GM12875 (cell line): ENCODE data around the gene PSMD1.
"Not testable (repeated sequence)": the region's sequence is repeated elsewhere in the genome, so short reads cannot be mapped to it uniquely, and the experiment has no call there.

Source experiments
- H3K4me3 ChIP-seq: one replicate; pipeline ENCODE4 v1.5.1; 2011; ENCODE audit warnings: low read depth, low read length, control low read depth
- CTCF ChIP-seq: IDR thresholded peaks from 2 replicates; pipeline ENCODE4 v1.5.1; 2011; ENCODE audit warnings: low read depth, mild to moderate bottlenecking, control low read depth, inconsistent platforms, low read length, moderate library complexity, borderline replicate concordance; ENCODE audit not compliant: insufficient read depth

PSMD1 gene

DNA sequence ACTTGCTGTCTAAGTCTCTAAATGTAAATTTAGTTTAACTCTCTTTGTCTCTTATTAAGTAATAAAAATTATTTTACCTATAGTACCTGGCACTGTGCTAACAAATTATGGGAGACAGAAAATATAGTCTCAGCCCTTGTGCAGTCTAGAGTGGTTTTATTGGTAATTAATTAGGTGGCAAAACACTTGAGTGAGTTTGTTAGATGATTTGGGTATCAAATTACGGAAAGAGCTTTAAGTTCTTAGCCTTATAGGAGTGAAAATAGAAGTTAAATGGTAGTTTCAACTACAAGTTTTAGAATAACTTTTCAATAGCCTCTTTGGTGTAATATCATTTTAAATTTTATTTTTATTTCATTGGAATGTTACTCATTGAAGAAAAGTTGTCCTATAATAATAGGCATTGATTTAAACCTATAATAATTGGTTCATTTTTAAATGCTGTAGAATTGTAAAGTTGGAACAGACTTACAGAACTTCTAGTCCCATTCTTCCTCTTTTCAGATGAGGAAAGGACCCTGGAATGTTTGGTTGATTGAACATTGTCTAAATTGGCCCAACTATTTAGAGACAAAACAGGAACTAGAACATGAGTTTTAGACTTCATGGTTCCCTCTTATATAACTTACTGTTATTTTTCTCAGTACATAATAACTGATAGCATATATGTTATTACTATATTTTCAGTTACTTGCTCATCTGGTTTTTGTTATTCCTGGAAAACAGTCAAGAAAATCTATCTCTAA lies 78.4 kb downstream of the PSMD1 start:
- H3K4me3 ChIP-seq: no peak overlapping the region
- TF ChIP-seq CTCF: no peak

- no peak for TF ChIP-seq CTCF
Observed at GRCh38 chr2:231138699-231139098, 82.0 kb downstream of the PSMD1 start.

GRCh38 chr2:231139796-231140195 lies 83.1 kb downstream of the PSMD1 start:
- H3K4me3 ChIP-seq: no peak overlapping the region
- no peak for TF ChIP-seq CTCF

More at GRCh38 chr2:231138699-231139098, 82.0 kb downstream of the PSMD1 start:
- no peak overlapping the region for H3K4me3 ChIP-seq

DNA sequence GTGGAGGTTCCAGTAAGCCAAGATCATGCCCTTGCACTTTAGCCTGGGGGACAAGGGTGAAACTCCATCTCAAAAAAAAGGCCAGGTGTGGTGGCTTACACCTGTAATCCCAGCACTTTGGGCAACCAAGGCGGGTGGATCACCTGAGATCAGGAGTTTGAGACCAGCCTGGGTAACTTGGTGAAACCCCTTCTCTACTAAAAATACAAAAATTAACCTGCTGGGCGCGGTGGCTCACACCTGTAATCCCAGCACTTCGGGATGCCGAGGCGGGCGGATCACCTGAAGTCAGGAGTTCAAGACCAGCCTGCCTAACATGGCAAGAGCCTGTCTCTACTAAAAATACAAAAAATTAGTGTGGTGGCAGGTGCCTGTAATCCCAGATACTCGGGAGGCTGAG lies 84.1 kb downstream of the PSMD1 start:
- not testable (repeated sequence) for H3K4me3 ChIP-seq

DNA sequence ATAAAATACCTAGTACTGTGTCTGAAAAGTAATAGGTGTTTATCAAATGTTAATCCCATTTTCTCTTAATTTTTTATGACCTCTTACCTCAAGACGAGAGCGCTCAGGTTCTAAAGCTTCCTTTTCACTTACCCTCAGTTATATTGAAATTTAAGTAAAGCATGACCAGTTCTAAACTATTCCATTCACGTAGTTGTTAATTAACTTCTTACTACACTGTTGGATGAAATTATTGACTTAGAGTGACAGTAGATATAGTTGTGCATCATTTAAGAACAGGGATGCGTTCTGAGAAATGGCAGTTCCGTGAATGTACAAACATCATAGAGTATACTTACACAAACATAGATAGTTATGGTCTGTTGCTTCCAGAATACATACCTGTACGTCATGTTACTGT lies 88.2 kb downstream of the PSMD1 start:
- no peak overlapping the region for H3K4me3 ChIP-seq
- TF ChIP-seq CTCF: no peak

DNA sequence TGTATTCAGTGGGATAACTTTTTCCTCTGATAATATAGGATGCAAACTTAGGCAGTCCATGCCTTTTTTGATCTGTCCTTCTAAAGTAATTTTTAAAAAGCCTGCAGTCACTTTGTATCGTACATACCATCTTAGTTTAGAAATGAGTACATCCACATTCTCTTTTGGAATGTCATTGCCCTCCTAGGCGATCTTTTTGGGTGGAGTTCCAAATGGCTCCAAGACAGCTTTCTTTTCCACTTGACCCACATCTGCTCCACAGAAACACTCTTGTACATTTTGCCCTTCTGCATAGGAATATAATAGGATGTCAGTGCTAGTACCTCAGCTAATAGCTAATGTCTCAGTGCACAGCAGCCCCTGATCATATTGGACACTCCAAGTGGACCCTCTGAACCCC lies 90.0 kb downstream of the PSMD1 start:
- TF ChIP-seq CTCF: no peak
- H3K4me3 ChIP-seq: no peak overlapping the region

DNA sequence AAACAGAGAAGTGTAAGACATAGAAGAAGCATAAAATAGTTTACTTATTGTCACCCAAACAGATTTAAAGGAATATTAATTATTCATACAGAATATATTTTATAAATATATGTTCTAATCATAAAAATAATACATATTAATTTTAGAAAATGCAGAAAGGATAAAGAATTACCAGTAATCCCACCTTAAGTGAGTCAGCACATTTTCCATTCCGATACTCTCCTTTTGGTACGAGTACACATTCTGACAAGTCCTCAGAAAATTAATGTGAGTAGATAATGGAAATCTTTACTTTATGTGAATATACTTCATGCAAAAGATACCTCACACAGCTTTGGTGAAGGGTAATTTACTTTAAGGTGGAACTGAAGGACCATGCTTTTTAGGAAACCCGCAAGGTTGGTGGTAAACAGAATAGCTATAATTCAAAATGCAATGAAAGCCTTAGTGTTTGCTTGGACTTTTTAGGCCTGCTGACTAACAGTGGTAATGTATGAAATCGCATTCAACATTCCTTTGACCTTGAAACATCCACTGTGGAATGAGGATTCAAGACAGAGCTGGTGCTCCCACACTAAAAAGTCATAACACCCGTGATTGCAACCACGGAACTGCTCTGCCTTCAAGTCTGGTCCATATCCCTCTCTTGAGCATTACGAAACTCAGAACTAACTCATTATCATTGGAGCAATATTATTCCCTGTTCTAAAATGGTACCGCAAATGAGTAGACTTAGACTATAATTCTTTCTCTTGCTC lies 96.3 kb downstream of the PSMD1 start:
- no peak overlapping the region for H3K4me3 ChIP-seq
- TF ChIP-seq CTCF: no peak
